Keratinocyte (primary cell): Measurements from ENCODE around the gene DEPP1. TPM values are rescaled to one million over a fixed set of nuclear protein-coding genes. Genes with fewer than 3 reads are reported as not detected.
A peak's percentile ranks its signal among the peaks of the same experiment; 100 is the strongest.

Experiments used
- DNase-seq: peaks from one replicate; pipeline ENCODE4 v3.0.0-alpha.2; 2011; ENCODE audit warnings: low read depth, missing footprints, low spot score
- FAIRE-seq: peaks from 2 replicates; lab custom pipeline; 2011; peaks lifted over from hg19 to GRCh38; lab: Jason Lieb, UNC
- H2AFZ ChIP-seq: 2 replicates; pipeline ENCODE4 v1.6.0; 2012; ENCODE audit warnings: low read length, control low read depth, inconsistent platforms; ENCODE audit not compliant: control insufficient read depth
- H3K27ac ChIP-seq: 2 replicates; pipeline ENCODE4 v1.5.1; 2011; ENCODE audit warnings: low read length; ENCODE audit not compliant: control insufficient read depth, insufficient read depth
- H3K27me3 ChIP-seq: 3 replicates; pipeline ENCODE4 v1.6.0; 2011; ENCODE audit warnings: low read length; ENCODE audit not compliant: control insufficient read depth, insufficient read depth; ENCODE audit errors: extremely low read depth
- H3K36me3 ChIP-seq, 2 experiments: 2 replicates in 1 of 2; 3 replicates in 1 of 2; pipeline ENCODE4 v1.5.1; 2011; ENCODE audit warnings: low read length in 2 of 2, mild to moderate bottlenecking in 1 of 2; ENCODE audit not compliant: control insufficient read depth in 2 of 2, insufficient read depth in 2 of 2; ENCODE audit errors: extremely low read depth in 1 of 2
- H3K4me1 ChIP-seq: 3 replicates; pipeline ENCODE4 v1.5.1; 2011; ENCODE audit warnings: low read length; ENCODE audit not compliant: control insufficient read depth, insufficient read depth; ENCODE audit errors: extremely low read depth
- H3K4me2 ChIP-seq: 3 replicates; pipeline ENCODE4 v1.6.0; 2011; ENCODE audit warnings: low read depth, low read length; ENCODE audit not compliant: control insufficient read depth, insufficient read depth; ENCODE audit errors: extremely low read depth
- H3K4me3 ChIP-seq, 3 experiments: fragments of 200-600 bp in 1 of 3; sonication (generic) in 1 of 3; 2 replicates in 2 of 3; 3 replicates in 1 of 3; pipeline ENCODE4 v1.5.1; 2011 to 2016; ENCODE audit warnings: low read length in 3 of 3, mild to moderate bottlenecking in 3 of 3, control low read depth in 2 of 3, inconsistent platforms in 1 of 3, low read depth in 1 of 3, mixed read lengths in 1 of 3, mixed run types in 1 of 3, moderate library complexity in 1 of 3; ENCODE audit not compliant: control insufficient read depth in 2 of 3, insufficient read depth in 2 of 3; ENCODE audit errors: extremely low read depth in 1 of 3
- H3K79me2 ChIP-seq: 2 replicates; pipeline ENCODE4 v1.6.0; 2012; ENCODE audit warnings: low read length; ENCODE audit not compliant: control insufficient read depth, insufficient read depth
- H3K9ac ChIP-seq: 3 replicates; pipeline ENCODE4 v1.6.0; 2011; ENCODE audit warnings: low read length; ENCODE audit not compliant: control insufficient read depth, insufficient read depth; ENCODE audit errors: extremely low read depth
- H3K9me1 ChIP-seq: 3 replicates; pipeline ENCODE4 v1.6.0; 2011; ENCODE audit warnings: low read length; ENCODE audit not compliant: control insufficient read depth, insufficient read depth; ENCODE audit errors: extremely low read depth
- H3K9me3 ChIP-seq: 2 replicates; pipeline ENCODE4 v1.5.1; 2012; ENCODE audit warnings: low read depth, low read length; ENCODE audit not compliant: control insufficient read depth
- H4K20me1 ChIP-seq: 3 replicates; pipeline ENCODE4 v1.6.0; 2011; ENCODE audit warnings: low read length; ENCODE audit not compliant: control insufficient read depth, insufficient read depth; ENCODE audit errors: extremely low read depth
- CTCF ChIP-seq, 3 experiments: IDR thresholded peaks in 1 of 3; conservative IDR thresholded peaks in 1 of 3; optimal IDR thresholded peaks in 1 of 3; 2 replicates in 2 of 3; 3 replicates in 1 of 3; pipeline versions ENCODE3 to v1.5.1; 2011; ENCODE audit warnings: low read length in 3 of 3, mild to moderate bottlenecking in 3 of 3, moderate library complexity in 2 of 3, control low read depth in 1 of 3, inconsistent platforms in 1 of 3; ENCODE audit not compliant: insufficient read depth in 2 of 3; ENCODE audit errors: extremely low read depth in 1 of 3
- EZH2 ChIP-seq: IDR thresholded peaks from one replicate; pipeline ENCODE4 v1.6.1; 2012; ENCODE audit warnings: inconsistent platforms, mild to moderate bottlenecking, low read length, moderate library complexity
- dilution Hi-C: fragments of 300-500 bp; cut with MboI; formaldehyde crosslinking; loops from one replicate; pipeline ENCODE4 v1.7.0; 2020; ENCODE audit warnings: low sequenced_read_pairs; ENCODE audit not compliant: extremely low pct_ligation_motif_present
- polyA plus RNA-seq, 5 experiments: library from polyadenylated mRNA; depleted of rRNA in 3 of 5; stranded (reverse) in 3 of 5; stranded (forward) in 1 of 5; unstranded in 1 of 5; fragments of >200 nt; gene quantifications; 1 replicate in 1 of 5; 2 replicates in 3 of 5; 3 replicates in 1 of 5; pipeline versions ENCODE4 v1.2.1 to v1.2.3, GENCODE V29; 2011 to 2012; ENCODE audit warnings: missing spikeins in 2 of 5, low read depth in 1 of 5, low replicate concordance in 1 of 5

Gene DEPP1
- polyA plus RNA-seq, 1 donor (not counting 4 experiments of a cell fraction or from before 2014, with no cell fraction given), result 1.2 TPM

DNA sequence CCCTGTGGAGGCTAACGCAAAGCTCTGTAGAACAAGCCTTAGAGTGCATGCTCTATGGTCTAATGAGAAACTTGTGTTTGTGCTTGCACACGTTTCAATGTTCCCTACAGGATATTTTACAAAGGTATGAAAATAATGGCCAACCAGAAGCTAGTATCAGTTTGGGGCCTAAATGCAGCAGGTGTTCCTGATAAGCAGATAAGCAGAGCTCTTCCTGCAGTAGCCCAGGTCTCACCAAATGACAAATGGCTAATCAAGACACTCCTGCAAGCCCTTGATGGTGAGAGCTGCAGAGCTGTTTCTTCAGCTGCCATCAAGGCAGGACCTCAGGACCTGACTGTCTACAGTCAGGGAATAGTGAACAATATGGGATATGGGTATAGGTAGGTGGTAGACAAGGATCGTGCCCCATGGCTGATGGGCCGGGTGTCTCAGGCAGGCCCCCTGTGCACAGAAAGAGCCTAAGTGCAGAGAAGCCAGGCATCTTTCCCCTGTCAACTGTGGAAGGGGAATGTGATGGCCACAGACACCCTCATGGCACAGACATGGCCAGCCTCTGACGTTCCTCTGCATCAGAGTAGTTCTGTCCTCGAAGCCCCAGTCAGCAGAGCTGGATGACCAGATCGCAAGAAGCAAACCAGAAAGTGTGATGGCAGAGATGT is 42.2 kb downstream of the DEPP1 start:
- H3K27me3 ChIP-seq, result no peaks in the 10 kb centered on the region
- H3K9me1 ChIP-seq, result no peaks in the 10 kb centered on the region
- no peak overlapping the region for H3K4me3 ChIP-seq
- no peak overlapping the region for H3K9ac ChIP-seq
- H2AFZ ChIP-seq, result no peak overlapping the region
- H3K4me2 ChIP-seq, result no peak overlapping the region
- H3K4me1 ChIP-seq, result peaks cover 11% of the 10 kb centered on the region
- H3K36me3 ChIP-seq, result no peaks in the 10 kb centered on the region
- no peaks in the 10 kb centered on the region for H3K9me3 ChIP-seq
- TF ChIP-seq CTCF (optimal IDR thresholded peaks at IDR 0.05 in 1 of 3, IDR thresholded peaks at IDR 0.05 in 1 of 3, conservative IDR thresholded peaks at IDR 0.05 in 1 of 3; ENCODE audit: extremely low read depth in 1 of 3, insufficient read depth in 2 of 3, low read length in 3 of 3), result no peak
- TF ChIP-seq EZH2, result no peak
- no peak overlapping the region for H3K27ac ChIP-seq
- H4K20me1 ChIP-seq, result no peaks in the 10 kb centered on the region
- FAIRE-seq (no peak), DNase-seq (no peak)
- dilution Hi-C loops, result no loop called here
- H3K79me2 ChIP-seq, result no peaks in the 10 kb centered on the region

- Histone ChIP-seq H3K79me2 (no peaks in the 10 kb centered on the region), H3K9me1 (no peaks in the 10 kb centered on the region), H3K4me2 (no peak overlapping the region), H3K4me1 (peaks cover 11% of the 10 kb centered on the region), H2AFZ (peak overlapping the region; percentile 32), H3K36me3 (no peaks in the 10 kb centered on the region), H3K9me3 (no peaks in the 10 kb centered on the region), H3K4me3 (no peak overlapping the region), H4K20me1 (no peaks in the 10 kb centered on the region), H3K27me3 (no peaks in the 10 kb centered on the region), H3K9ac (no peak overlapping the region), H3K27ac (no peak overlapping the region)
- TF ChIP-seq EZH2, result no peak
- FAIRE-seq (no peak), DNase-seq (no peak)
- dilution Hi-C loops, result no loop called here
Observed at GRCh38 chr10:44935966-44936295, 42.7 kb downstream of the DEPP1 start.
